Measurements from ENCODE around the gene FBLN2. TPM values are rescaled to one million over a fixed set of nuclear protein-coding genes. Genes with fewer than 3 reads are reported as not detected.

FBLN2 gene
- total RNA-seq, 2 experiments from 2014 or later = 0.05 TPM; not detected in 1

DNA sequence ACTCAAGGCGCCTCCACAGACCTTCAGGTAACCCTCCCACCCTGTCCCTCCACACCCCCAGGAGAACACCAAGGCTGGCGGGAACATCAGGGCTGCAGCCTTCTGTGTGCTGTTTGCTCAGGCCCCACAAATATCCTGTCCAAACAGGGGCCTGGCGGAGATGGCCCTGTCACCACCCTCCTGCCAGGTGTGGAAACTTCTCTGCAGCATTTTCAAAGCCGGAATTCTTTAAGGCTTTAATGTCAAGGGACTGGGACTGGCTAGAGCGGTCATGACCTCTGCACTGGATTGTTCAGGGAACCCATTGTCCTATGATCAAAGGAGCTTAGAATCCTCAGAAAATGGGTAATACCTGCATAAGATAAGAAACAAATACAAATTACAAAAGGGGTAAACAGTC, 46.6 kb downstream of the FBLN2 start:
- intact Hi-C loops (cut with DNase I, micrococcal nuclease) = no loop called here
- POLR2A ChIA-PET = no interaction called here
- DNase-seq (no peak), ATAC-seq (no peak)
- H3K4me1 Mint-ChIP-seq = no peaks in the 10 kb centered on the region
- H3K4me3 Mint-ChIP-seq = no peak overlapping the region
- peaks cover 3% of the 10 kb centered on the region for H3K27me3 Mint-ChIP-seq
- no peaks in the 10 kb centered on the region for H3K9me3 Mint-ChIP-seq (ENCODE audit: low read depth)
- H3K27ac Mint-ChIP-seq = no peak overlapping the region
- no peaks in the 10 kb centered on the region for H3K36me3 Mint-ChIP-seq (ENCODE audit: low read depth)
- CTCF ChIA-PET = no interaction called here

DNA sequence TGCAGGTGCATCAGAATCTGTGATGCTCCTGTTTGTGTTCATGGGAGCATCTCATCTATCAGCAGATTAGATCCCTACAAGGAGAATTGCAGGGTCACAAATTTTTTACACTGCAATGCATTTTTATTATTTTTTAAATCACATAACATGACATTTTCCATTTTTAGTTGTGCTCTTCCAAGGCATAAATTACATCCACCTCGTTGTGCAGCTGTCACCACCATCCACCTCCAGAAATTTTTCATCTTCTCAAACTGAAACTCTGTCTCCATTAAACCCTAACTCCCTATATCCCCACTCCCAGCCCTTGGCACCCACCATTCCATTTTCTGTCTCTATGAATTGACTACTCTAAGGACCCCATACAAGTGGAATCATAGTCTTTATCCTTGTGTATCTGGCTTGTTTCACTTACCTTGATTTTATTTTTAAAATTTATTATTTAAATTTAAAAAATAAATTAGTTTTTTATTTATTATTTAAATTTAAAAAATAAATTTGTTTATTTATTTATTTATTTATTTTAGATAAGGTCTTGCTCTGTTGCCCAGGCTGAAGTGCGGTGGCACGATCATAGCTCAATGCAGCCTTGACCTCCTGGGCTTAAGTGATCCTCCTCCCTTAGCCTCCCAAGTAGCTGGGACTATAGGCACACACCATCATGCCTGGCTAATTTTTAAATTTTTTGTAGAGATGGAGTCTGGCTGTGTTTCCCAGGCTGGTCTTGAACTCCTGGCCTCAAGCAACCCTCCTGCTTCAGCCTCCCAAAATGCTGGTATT, 47.7 kb downstream of the FBLN2 start:
- no peaks in the 10 kb centered on the region for H3K4me1 Mint-ChIP-seq
- no peaks in the 10 kb centered on the region for H3K36me3 Mint-ChIP-seq (ENCODE audit: low read depth)
- CTCF ChIA-PET = no interaction called here
- peaks cover 3% of the 10 kb centered on the region for H3K27me3 Mint-ChIP-seq
- POLR2A ChIA-PET = no interaction called here
- no peak overlapping the region for H3K27ac Mint-ChIP-seq
- intact Hi-C loops (cut with DNase I, micrococcal nuclease) = no loop called here
- H3K9me3 Mint-ChIP-seq (ENCODE audit: low read depth) = no peaks in the 10 kb centered on the region
- no peak for DNase-seq
- ATAC-seq = no peak
- no peak overlapping the region for H3K4me3 Mint-ChIP-seq

DNA sequence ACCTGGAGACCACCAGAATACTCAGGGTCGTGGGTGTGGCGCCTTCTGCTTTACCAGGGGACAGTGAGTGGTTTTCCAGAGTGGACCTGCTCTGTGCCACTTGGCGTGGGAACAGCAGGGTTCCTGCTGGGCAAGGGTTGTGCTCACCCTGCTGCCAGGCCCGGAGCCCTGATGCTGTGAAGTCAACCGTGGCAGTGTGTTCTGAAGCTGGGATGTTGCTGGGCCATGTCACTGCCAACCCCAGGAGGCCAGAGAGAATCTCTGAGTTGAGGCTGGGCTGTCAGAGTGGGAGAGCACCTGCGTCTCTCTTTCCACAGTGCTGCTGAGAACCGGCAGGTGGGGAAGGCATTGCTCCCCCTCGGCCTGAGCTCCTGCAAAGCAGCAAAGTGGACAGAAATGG, 48.7 kb downstream of the FBLN2 start:
- no peaks in the 10 kb centered on the region for H3K9me3 Mint-ChIP-seq (ENCODE audit: low read depth)
- DNase-seq = no peak
- H3K4me3 Mint-ChIP-seq = no peak overlapping the region
- ChIA-PET POLR2A (no interaction called here), CTCF (no interaction called here)
- H3K36me3 Mint-ChIP-seq (ENCODE audit: low read depth) = no peaks in the 10 kb centered on the region
- H3K4me1 Mint-ChIP-seq = no peaks in the 10 kb centered on the region
- peaks cover 3% of the 10 kb centered on the region for H3K27me3 Mint-ChIP-seq
- intact Hi-C loops (cut with DNase I, micrococcal nuclease) = no loop called here
- H3K27ac Mint-ChIP-seq = no peak overlapping the region
- no peak for ATAC-seq

DNA sequence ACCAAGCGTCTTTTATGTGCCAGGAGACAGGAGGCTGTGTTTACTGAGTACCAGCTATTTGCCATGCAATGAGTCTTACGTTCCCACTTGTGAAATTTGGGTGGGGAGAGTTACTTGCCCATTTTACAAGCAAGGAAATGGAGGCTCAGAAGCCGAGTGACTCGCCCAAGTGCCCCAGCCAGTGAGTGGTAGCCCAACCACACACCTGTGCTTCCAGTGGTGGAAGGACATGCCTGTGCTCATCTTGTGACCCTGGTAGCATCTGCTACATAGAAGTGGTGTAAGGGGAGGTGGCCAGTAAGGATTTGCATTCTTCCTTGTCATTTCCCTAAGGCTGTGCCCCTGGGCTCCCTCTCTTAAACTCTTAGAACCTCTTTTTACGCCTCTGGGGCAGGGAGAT, 49.3 kb downstream of the FBLN2 start:
- intact Hi-C loops (cut with DNase I, micrococcal nuclease) = no loop called here
- Mint-ChIP-seq H3K9me3 (ENCODE audit: low read depth) (no peaks in the 10 kb centered on the region), H3K27me3 (peaks cover 3% of the 10 kb centered on the region), H3K4me1 (no peaks in the 10 kb centered on the region), H3K4me3 (no peak overlapping the region), H3K27ac (no peak overlapping the region), H3K36me3 (ENCODE audit: low read depth) (no peaks in the 10 kb centered on the region)
- ChIA-PET POLR2A (no interaction called here), CTCF (no interaction called here)
- DNase-seq (no peak), ATAC-seq (no peak)

DNA sequence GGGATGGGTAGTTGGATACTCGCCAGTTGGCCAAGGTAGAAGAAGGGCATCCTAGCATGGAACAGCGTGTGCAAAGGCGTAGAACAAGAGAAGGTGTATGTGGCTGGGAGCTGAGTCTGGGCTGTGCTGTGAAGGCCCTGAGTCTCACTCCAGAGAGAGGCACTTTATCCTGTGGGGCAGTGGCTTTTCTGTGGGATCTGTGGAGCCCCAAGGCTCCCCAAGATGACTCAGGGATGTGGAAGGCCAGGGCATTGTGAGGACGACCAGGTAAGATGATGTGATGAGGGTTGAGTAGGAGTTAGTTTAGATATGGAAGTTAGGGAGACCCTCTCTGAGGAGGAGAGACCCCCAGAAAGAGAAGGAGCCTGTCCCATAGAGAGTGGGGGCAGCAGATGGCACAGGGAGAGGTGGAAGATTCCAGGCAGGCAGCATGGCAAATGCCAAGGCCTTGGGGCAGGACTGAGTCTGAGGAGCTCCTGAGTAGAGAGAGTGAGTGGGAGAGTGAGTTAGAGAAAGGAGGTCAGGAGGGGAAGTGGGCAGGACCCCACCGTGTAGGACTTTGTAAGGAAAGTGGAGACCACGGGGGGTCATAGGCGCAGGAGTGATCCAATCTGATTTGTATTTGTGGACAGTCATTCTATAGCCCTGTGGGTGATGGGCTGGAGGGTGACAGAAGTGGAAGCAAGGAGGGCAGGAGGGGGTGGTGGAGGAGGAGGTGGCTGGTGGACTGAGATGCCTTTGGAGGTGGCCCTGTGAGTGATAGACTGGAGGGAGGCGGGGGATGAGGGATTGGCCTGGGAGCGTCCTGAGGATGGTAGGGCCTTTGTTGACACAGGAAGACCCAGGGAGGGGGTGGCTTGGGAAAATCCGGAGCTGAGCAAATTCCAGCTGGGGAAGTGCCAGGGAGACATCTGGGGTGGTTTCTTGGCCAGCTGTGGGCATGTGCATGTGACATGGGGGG, 50.3 kb downstream of the FBLN2 start:
- Mint-ChIP-seq H3K4me1 (no peaks in the 10 kb centered on the region), H3K4me3 (no peak overlapping the region), H3K36me3 (ENCODE audit: low read depth) (no peaks in the 10 kb centered on the region), H3K27ac (no peak overlapping the region), H3K9me3 (ENCODE audit: low read depth) (no peaks in the 10 kb centered on the region), H3K27me3 (peaks cover 3% of the 10 kb centered on the region)
- intact Hi-C loops (cut with DNase I, micrococcal nuclease) = no loop called here
- POLR2A ChIA-PET = no interaction called here
- CTCF ChIA-PET = no interaction called here
- ATAC-seq = no peak
- no peak for DNase-seq

DNA sequence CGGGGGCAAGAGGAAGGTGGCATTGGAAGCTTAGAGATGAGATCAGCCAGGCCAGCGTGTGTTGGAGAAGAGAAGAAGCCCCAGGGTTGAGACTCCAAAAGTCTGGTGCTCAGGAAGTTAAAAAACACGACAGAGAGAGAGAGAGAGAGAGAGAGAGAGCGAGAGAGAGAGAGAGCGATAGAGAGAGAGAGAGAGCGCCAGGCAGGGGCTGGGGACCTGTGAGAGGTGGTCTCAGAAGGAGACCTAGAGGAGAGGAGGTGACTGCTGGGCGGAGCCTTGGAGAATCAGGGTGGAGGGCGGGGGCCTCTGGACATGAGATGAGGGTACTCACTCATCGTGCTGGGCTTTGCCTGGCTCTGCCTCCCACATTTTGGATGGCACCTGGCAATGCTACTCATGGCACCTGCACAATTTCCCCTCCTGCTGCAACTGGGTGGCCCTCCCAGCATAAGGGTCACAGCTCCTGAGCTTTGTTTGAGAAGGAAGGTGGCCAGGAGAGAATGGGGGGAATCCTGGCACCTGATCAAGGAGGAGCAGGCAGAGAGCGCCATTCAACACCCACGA, 51.0 kb downstream of the FBLN2 start:
- intact Hi-C loops (cut with DNase I, micrococcal nuclease) = no loop called here
- H3K36me3 Mint-ChIP-seq (ENCODE audit: low read depth) = no peaks in the 10 kb centered on the region
- H3K4me1 Mint-ChIP-seq = no peaks in the 10 kb centered on the region
- no peak overlapping the region for H3K27ac Mint-ChIP-seq
- no peak for DNase-seq
- POLR2A ChIA-PET = no interaction called here
- peaks cover 3% of the 10 kb centered on the region for H3K27me3 Mint-ChIP-seq
- ATAC-seq = no peak
- no peaks in the 10 kb centered on the region for H3K9me3 Mint-ChIP-seq (ENCODE audit: low read depth)
- no peak overlapping the region for H3K4me3 Mint-ChIP-seq
- CTCF ChIA-PET = no interaction called here

DNA sequence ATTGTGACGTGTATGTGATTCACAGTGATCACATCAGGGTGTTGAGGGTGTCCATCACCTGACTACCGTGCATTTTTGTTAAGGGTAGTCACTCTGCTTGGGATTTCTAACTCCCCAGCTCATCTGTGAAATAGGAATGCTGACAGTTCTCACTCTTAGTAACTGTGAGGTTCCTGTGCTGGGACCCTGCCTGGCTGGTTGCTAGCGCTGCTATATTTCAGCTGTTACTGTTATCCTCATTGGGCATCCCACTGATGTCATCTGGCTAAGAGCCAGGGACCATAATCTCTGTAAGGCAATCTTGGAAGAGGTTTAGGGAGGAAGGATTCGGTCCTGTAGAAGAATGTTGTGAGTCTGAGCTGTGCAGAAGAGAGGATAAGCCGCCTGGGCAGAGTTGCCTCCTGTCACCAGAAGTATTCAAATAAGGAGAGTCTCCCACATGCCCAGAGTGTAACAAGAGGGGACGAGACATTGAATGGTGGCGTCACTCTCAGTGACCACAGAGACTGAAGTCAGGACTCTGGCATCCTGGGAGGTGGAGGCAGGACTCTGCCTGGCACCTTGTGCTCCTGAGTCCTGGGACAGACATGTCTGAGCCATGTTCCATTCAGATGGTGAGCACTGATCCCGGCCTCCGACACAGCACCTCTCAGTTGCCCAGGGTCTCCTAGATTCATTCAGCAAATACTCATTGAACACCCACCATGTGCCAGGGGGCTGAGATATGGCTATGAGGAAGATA, 52.2 kb downstream of the FBLN2 start:
- Mint-ChIP-seq H3K4me3 (no peak overlapping the region), H3K36me3 (ENCODE audit: low read depth) (no peaks in the 10 kb centered on the region), H3K27me3 (peaks cover 3% of the 10 kb centered on the region), H3K27ac (no peak overlapping the region), H3K9me3 (ENCODE audit: low read depth) (no peaks in the 10 kb centered on the region), H3K4me1 (no peaks in the 10 kb centered on the region)
- intact Hi-C loops (cut with DNase I, micrococcal nuclease) = no loop called here
- ChIA-PET POLR2A (interaction anchor here (0.7 kb wide), 1 partner anchor 26 kb away, joined by 6 read pairs; no protein-coding TSS in a partner anchor), CTCF (no interaction called here)
- DNase-seq (no peak), ATAC-seq (no peak)

DNA sequence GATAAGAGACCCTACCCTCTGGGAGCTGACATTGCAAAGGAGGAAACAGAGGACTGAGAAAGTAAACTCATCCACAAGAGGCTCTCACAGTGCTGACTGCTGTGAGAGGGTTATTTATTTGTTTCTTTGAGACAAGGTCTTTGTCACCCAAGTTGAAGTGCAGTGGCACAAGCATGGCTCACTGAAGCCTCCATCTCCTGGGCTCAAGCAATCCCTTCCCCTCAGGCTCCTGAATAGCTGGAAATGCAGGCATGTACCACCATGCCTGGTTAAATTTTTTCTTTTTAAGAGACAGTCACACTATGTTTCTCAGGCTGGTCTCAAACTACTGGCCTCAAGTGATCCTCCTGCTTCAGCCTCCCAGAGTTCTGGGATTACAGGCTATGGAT, 52.8 kb downstream of the FBLN2 start:
- Mint-ChIP-seq H3K4me1 (no peaks in the 10 kb centered on the region), H3K36me3 (ENCODE audit: low read depth) (no peaks in the 10 kb centered on the region), H3K4me3 (no peak overlapping the region), H3K27me3 (peaks cover 3% of the 10 kb centered on the region), H3K27ac (no peak overlapping the region), H3K9me3 (ENCODE audit: low read depth) (no peaks in the 10 kb centered on the region)
- ATAC-seq (no peak), DNase-seq (no peak)
- POLR2A ChIA-PET = no interaction called here
- CTCF ChIA-PET = no interaction called here
- intact Hi-C loops (cut with DNase I, micrococcal nuclease) = no loop called here

DNA sequence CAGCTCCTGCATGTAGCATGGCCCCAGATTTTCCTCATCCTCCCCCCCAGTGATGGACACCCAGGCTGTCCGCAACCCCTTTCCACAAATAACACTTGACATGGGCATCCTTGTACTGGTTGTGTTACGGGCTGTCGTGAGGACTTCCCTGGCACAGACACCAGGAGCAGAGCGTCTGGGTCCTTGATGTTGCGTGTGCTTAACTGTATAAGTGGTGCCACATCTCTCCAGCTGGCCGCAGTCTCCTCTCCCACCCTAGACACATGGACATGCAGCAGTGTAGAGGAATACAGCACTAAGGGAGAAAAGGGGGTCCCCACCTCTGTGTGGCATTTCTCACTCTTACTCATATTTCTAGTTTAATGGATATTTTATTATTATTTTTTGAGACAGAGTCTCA, 56.6 kb downstream of the FBLN2 start:
- Mint-ChIP-seq H3K27ac (no peak overlapping the region), H3K4me3 (no peak overlapping the region), H3K9me3 (ENCODE audit: low read depth) (no peaks in the 10 kb centered on the region), H3K36me3 (ENCODE audit: low read depth) (no peaks in the 10 kb centered on the region), H3K27me3 (no peaks in the 10 kb centered on the region), H3K4me1 (no peaks in the 10 kb centered on the region)
- intact Hi-C loops (cut with DNase I, micrococcal nuclease) = no loop called here
- CTCF ChIA-PET = interaction anchor here (0.5 to 1.1 kb wide), 2 partner anchors 43 to 125 kb away, joined by 3 to 4 read pairs; partner anchors contain the start of gene HDAC11
- ATAC-seq = no peak
- DNase-seq = no peak
- POLR2A ChIA-PET = no interaction called here

DNA sequence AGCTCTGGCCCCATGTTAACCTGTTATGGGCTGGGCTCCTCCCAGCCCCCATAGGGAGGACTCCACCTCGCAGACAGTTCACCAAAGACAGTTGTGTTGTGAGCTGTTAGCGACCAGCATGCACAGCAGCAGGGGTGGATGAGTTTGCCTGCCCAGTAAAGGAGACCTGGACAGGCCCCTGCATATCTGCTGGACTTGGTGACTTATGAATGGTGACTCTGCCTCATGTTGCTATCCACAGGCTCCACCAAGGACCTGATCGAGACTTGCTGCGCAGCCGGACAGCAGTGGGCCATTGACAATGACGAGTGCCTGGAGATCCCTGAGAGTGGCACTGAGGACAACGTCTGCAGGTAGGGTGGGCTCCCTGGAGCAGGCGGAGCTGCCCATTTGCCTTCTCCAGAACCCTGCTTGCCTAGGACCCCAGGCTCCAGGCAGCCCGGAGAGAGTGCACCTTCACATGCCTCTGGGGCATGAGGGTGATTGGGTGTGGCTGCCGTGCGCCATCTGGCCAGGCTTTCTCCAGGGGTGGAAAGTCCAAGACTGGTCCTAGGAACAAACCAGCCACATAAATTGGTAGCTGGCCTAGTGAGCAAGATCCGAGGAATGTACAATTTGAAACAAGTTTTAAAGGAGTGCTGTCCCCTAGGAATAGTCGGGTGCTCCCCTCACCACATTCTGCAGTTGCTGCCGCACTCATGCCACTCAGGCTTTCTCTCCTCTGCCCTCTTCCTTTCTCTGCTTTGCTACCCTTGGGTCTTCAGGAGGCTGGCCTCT, 59.1 kb downstream of the FBLN2 start:
- no peaks in the 10 kb centered on the region for H3K36me3 Mint-ChIP-seq (ENCODE audit: low read depth)
- no peaks in the 10 kb centered on the region for H3K4me1 Mint-ChIP-seq
- no peaks in the 10 kb centered on the region for H3K27me3 Mint-ChIP-seq
- H3K9me3 Mint-ChIP-seq (ENCODE audit: low read depth) = no peaks in the 10 kb centered on the region
- POLR2A ChIA-PET = no interaction called here
- no peak overlapping the region for H3K27ac Mint-ChIP-seq
- DNase-seq (no peak), ATAC-seq (no peak)
- H3K4me3 Mint-ChIP-seq = no peak overlapping the region
- CTCF ChIA-PET = no interaction called here
- intact Hi-C loops (cut with DNase I, micrococcal nuclease) = no loop called here
